ENCODE measurements around the gene NOP10. TPM values are rescaled to one million over a fixed set of nuclear protein-coding genes. Genes with fewer than 3 reads are reported as not detected.
A peak's percentile ranks its signal among the peaks of the same experiment; 100 is the strongest.

The NOP10 gene
- total and polyA plus RNA-seq, 2 of the 13 experiments (the other 11 are each of a cell fraction or from before 2014, with no cell fraction given) = 239 to 369 TPM

- TF ChIP-seq TBL1XR1 (IDR thresholded peaks at IDR 0.05; ENCODE audit: borderline replicate concordance, low read length, partially characterized antibody) (no peak), ZNF441 (CRISPR knock-in tag; IDR thresholded peaks at IDR 0.05; ENCODE audit: borderline replicate concordance) (0 out of 2 replicates have a peak, but pooled peaks have one; percentile 38), FOXA3 (CRISPR knock-in tag; IDR thresholded peaks at IDR 0.05) (peak; percentile 55), SATB2 (CRISPR knock-in tag; IDR thresholded peaks at IDR 0.05) (no peak), ZNF766 (CRISPR knock-in tag; IDR thresholded peaks at IDR 0.05; ENCODE audit: borderline replicate concordance) (no peak), ZC3H4 (CRISPR knock-in tag; IDR thresholded peaks at IDR 0.05; ENCODE audit: borderline replicate concordance) (no peak), EP300 (IDR thresholded peaks at IDR 0.05; ENCODE audit: low read depth in 2 of 2, low read length in 2 of 2) (peak; percentile 22 to 29; a peak in 1 of 4 replicates), EP300 (CRISPR knock-in tag; IDR thresholded peaks at IDR 0.05; ENCODE audit: borderline replicate concordance) (0 out of 2 replicates have a peak, but pooled peaks have one; percentile 16), SMYD3 (CRISPR knock-in tag; IDR thresholded peaks at IDR 0.05) (peak; percentile 64; the same call in 1 of the 2 replicates), ZNF883 (CRISPR knock-in tag; IDR thresholded peaks at IDR 0.05; ENCODE audit: not compliant biosample characterization) (peak; percentile 50), MTA3 (CRISPR knock-in tag; IDR thresholded peaks at IDR 0.05) (no peak), ZNF512B (CRISPR knock-in tag; IDR thresholded peaks at IDR 0.05; ENCODE audit: borderline replicate concordance) (no peak), MED13 (CRISPR knock-in tag; IDR thresholded peaks at IDR 0.05) (no peak), RARA (CRISPR knock-in tag; IDR thresholded peaks at IDR 0.05) (no peak), POLR2G (IDR thresholded peaks at IDR 0.05; ENCODE audit: low read depth, low read length) (peak; percentile 97), NR1H2 (CRISPR knock-in tag; IDR thresholded peaks at IDR 0.05; ENCODE audit: borderline replicate concordance, low read depth) (no peak), BORCS8-MEF2B (CRISPR knock-in tag; IDR thresholded peaks at IDR 0.05) (peak; percentile 69), ATF3 (CRISPR knock-in tag; IDR thresholded peaks at IDR 0.05) (no peak), SKIL (CRISPR knock-in tag; IDR thresholded peaks at IDR 0.05; ENCODE audit: borderline replicate concordance) (no peak), RELA (CRISPR knock-in tag; IDR thresholded peaks at IDR 0.05) (no peak), ATF5 (CRISPR knock-in tag; IDR thresholded peaks at IDR 0.05; ENCODE audit: low read depth) (0 out of 2 replicates have a peak, but pooled peaks have one; percentile 73), SMARCE1 (IDR thresholded peaks at IDR 0.05; ENCODE audit: borderline replicate concordance) (no peak), RBM22 (optimal IDR thresholded peaks at IDR 0.05; ENCODE audit: low read length) (no peak)
Measured at GRCh38 chr15:34342737-34343575, at the start of gene NOP10, which contains the start of gene NUTM1 (continued).
